ENCODE data around the gene HSPG2.

DNA sequence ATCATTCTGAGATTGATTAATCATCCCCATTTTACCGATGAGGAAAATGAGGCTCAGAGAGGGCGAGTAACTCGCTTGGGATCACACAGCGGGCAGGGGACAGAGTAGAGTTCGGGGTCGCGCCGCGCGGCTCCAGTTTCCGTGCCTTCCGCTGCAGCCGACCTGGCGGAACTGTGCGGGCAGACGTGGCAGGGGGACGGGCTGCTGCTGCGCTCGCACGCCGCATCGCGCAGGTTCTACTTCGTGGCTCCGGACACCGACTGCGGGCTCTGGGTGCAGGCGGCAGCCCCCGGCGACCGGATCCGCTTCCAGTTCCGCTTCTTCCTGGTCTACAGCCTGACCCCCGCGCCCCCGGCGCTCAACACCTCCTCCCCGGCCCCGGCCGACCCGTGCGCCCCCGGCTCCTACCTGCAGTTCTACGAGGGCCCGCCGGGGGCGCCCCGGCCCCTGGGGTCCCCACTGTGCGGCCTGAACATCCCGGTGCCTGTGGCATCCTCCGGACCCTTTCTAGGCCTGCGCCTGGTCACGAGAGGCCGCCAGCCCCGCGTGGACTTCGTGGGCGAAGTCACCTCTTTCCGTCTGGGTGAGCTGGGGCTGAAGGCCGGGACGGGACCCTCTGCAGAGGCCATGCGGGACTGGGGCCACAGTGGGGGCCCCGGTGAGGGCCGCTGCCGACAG lies 122.7 kb downstream of the HSPG2 start:
- TF ChIP-seq, protein P1, sequence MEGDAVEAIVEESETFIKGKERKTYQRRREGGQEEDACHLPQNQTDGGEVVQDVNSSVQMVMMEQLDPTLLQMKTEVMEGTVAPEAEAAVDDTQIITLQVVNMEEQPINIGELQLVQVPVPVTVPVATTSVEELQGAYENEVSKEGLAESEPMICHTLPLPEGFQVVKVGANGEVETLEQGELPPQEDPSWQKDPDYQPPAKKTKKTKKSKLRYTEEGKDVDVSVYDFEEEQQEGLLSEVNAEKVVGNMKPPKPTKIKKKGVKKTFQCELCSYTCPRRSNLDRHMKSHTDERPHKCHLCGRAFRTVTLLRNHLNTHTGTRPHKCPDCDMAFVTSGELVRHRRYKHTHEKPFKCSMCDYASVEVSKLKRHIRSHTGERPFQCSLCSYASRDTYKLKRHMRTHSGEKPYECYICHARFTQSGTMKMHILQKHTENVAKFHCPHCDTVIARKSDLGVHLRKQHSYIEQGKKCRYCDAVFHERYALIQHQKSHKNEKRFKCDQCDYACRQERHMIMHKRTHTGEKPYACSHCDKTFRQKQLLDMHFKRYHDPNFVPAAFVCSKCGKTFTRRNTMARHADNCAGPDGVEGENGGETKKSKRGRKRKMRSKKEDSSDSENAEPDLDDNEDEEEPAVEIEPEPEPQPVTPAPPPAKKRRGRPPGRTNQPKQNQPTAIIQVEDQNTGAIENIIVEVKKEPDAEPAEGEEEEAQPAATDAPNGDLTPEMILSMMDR (conservative IDR thresholded peaks at IDR 0.05 in 1 of 2, IDR thresholded peaks at IDR 0.05 in 1 of 2; ENCODE audit: extremely low read depth in 1 of 2, insufficient read depth in 1 of 2, low read depth in 1 of 2, low read length in 2 of 2), result peak in 1 of 2 donors; percentile 47
- TF ChIP-seq EZH2 (IDR thresholded peaks at IDR 0.05; ENCODE audit: borderline replicate concordance, low read length), result no peak
